Lower leg skin (tissue), 4 donors: ENCODE results near the gene NAALADL2. TPM values are rescaled to one million over a fixed set of nuclear protein-coding genes. Genes with fewer than 3 reads are reported as not detected.

Experiments
- DNase-seq, 2 donors: peaks; one replicate each; pipeline ENCODE4 v3.0.0-alpha.2; 2019; ENCODE audit warnings: low spot score in 2 of 2
- H3K4me3 ChIP-seq: fragments of 200-600 bp; sonication (generic); 2 replicates; pipeline ENCODE4 v1.5.1; 2017; ENCODE audit warnings: mild to moderate bottlenecking, low read depth; ENCODE audit not compliant: poor library complexity, severe bottlenecking
- CTCF ChIP-seq, 3 donors: fragments of 450-650 bp; IDR thresholded peaks; one replicate each; pipeline ENCODE4 v1.5.1; 2016; ENCODE audit warnings: antibody characterized with exemption in 3 of 3, mild to moderate bottlenecking in 3 of 3, moderate library complexity in 2 of 3
- POLR2A ChIP-seq, 2 donors: fragments of 450-650 bp; IDR thresholded peaks; one replicate each; pipeline ENCODE4 v1.6.1; 2016 to 2017; ENCODE audit warnings: antibody characterized with exemption in 2 of 2, mild to moderate bottlenecking in 1 of 2, moderate library complexity in 1 of 2
- WGBS, 2 donors: methylation state at CpG; one replicate each; pipeline ENCODE4 v1.1.5; 2018; 5-methylcytosine and 5-hydroxymethylcytosine counted together
- intact Hi-C: fragments of 100-400 bp; cut with DNase I; formaldehyde crosslinking; loops from one replicate; pipeline ENCODE4 v1.15.0; 2023; ENCODE audit warnings: low total_unique reads
- total RNA-seq, 4 donors: library from RNA; depleted of rRNA; stranded (reverse); fragments of >200 nt; gene quantifications; one replicate each; pipeline ENCODE4 v1.1.0, GENCODE V29; 2016

Gene NAALADL2
- total RNA-seq, 4 donors from 2014 or later, result 3.6 to 8.1 (median 4.6) TPM

- intact Hi-C loops, result no loop called here
- 67 to 69% methylated on average over 3 of the region's 3 CpGs for WGBS, 2 donors
- TF ChIP-seq CTCF (IDR thresholded peaks at IDR 0.05), result no peak
- TF ChIP-seq POLR2A (IDR thresholded peaks at IDR 0.05), result no peak
- DNase-seq, result no peak
- H3K4me3 ChIP-seq, result no peak overlapping the region
These were observed 401.1 kb downstream of the NAALADL2 start for GRCh38 chr3:175260145-175260794.

- DNase-seq, result no peak
- WGBS, 2 donors, result 46 to 48% methylated on average over 1 of the region's 1 CpG
- H3K4me3 ChIP-seq, result no peak overlapping the region
- intact Hi-C loops, result no loop called here
- TF ChIP-seq CTCF (IDR thresholded peaks at IDR 0.05), result no peak
- no peak for TF ChIP-seq POLR2A (IDR thresholded peaks at IDR 0.05)
These were observed 407.3 kb downstream of the NAALADL2 start for GRCh38 chr3:175266478-175266877.

- H3K4me3 ChIP-seq, result no peak overlapping the region
- intact Hi-C loops, result no loop called here
- DNase-seq, result no peak
- 85 to 96% methylated on average over 1 of the region's 1 CpG for WGBS, 2 donors
- TF ChIP-seq CTCF (IDR thresholded peaks at IDR 0.05) (no peak), POLR2A (IDR thresholded peaks at IDR 0.05) (no peak)
These were observed 408.0 kb downstream of the NAALADL2 start for GRCh38 chr3:175267121-175267531.

- H3K4me3 ChIP-seq, result no peak overlapping the region
- intact Hi-C loops, result no loop called here
- no peak for DNase-seq
- TF ChIP-seq POLR2A (IDR thresholded peaks at IDR 0.05), result no peak
- TF ChIP-seq CTCF (IDR thresholded peaks at IDR 0.05), result no peak
- 3 to 50% methylated on average over 1 of the region's 1 CpG for WGBS, 2 donors
These were observed 408.4 kb downstream of the NAALADL2 start for GRCh38 chr3:175267561-175267960.

- 96% methylated on average over 9 of the region's 9 CpGs for WGBS, 2 donors
- no peak for TF ChIP-seq POLR2A (IDR thresholded peaks at IDR 0.05)
- no peak overlapping the region for H3K4me3 ChIP-seq
- no peak for DNase-seq
- intact Hi-C loops, result no loop called here
These were observed 410.3 kb downstream of the NAALADL2 start for GRCh38 chr3:175269394-175269793.

- no peak for DNase-seq
- no peak overlapping the region for H3K4me3 ChIP-seq
- WGBS, 2 donors, result 39 to 47% methylated on average over 5 of the region's 5 CpGs
- intact Hi-C loops, result no loop called here
- no peak for TF ChIP-seq POLR2A (IDR thresholded peaks at IDR 0.05)
- no peak for TF ChIP-seq CTCF (IDR thresholded peaks at IDR 0.05)
These were observed 411.2 kb downstream of the NAALADL2 start for GRCh38 chr3:175270198-175270837.
